ENCODE data around the gene SLC6A17.

DNA sequence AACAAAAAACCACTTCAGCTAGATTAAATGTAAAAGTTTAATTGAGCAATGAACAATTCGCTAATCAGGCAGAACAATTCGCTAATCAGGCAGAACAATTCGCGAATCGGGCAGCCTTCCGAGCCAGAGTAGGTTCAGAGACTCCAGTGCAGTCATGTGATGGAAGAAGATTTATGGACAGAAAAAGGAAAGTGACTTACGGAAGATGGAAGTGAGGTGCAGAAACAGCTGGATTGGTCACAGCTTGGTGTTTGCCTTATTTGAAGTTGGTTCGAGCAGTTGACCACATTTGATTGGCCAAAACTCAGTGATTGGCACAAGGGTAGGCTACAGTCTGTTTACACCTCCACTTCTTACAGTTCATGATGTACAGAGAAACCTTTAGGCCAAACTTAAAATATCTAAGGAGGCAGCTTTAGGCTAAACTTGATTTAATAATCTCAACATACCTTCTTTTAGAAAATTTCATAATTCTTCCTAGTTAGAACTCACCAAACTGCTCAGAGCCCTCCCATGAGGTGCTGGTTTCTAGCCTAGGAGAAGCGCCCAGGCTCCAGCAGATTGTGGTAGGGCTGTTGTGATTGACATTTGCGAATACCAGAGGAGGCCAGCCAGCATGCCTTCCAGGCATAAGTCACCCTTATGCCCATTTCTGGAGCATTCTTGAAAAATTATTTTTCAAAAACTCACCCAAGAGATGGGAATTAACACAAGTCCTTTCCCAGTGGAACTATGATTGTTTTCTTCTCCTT, 37.0 kb downstream of the SLC6A17 start:
- TF ChIP-seq EZH2 (IDR thresholded peaks at IDR 0.05) (no peak), POLR2AphosphoS5 (IDR thresholded peaks at IDR 0.05; ENCODE audit: borderline replicate concordance, low read depth, low read length) (no peak), FOXP2 (optimal IDR thresholded peaks at IDR 0.05; ENCODE audit: control extremely low read depth, extremely low read length, insufficient read depth) (no peak)

All from SK-N-MC (cell line).